SU-DHL-6 (cell line): ENCODE results near the gene TGFA.

Experiments
- H2AFZ ChIP-seq: fragments of 200-600 bp; sonication (generic); 2 replicates; pipeline ENCODE4 v1.6.1; 2014; ENCODE audit warnings: low read depth, mild to moderate bottlenecking, moderate library complexity, mixed read lengths, antibody characterized with exemption, low read length; ENCODE audit not compliant: severe bottlenecking
- H3F3A ChIP-seq: fragments of 200-600 bp; shearing (Covaris generic); 2 replicates; pipeline ENCODE4 v1.6.0; 2016; ENCODE audit warnings: antibody characterized with exemption, mild to moderate bottlenecking; ENCODE audit not compliant: insufficient read depth
- H3K27ac ChIP-seq: fragments of 200-600 bp; sonication (generic); 2 replicates; pipeline ENCODE4 v1.5.1; 2016; ENCODE audit warnings: low read depth, mild to moderate bottlenecking, low read length, moderate library complexity, mixed read lengths
- H3K27me3 ChIP-seq: fragments of 200-600 bp; sonication (generic), shearing (Covaris generic); 2 replicates; pipeline ENCODE4 v1.6.0; 2014; ENCODE audit warnings: mild to moderate bottlenecking, low read length
- H3K36me3 ChIP-seq: fragments of 200-600 bp; sonication (generic); 2 replicates; pipeline ENCODE4 v1.6.1; 2014; ENCODE audit warnings: mild to moderate bottlenecking, low read length, mixed read lengths
- H3K4me2 ChIP-seq: fragments of 300-600, 200-600 bp; shearing (Covaris generic), sonication (generic); 2 replicates; pipeline ENCODE4 v1.6.0; 2014; ENCODE audit warnings: low read length, low read depth, mild to moderate bottlenecking; ENCODE audit not compliant: poor library complexity, severe bottlenecking
- H3K4me3 ChIP-seq: fragments of 200-600 bp; sonication (generic); 2 replicates; pipeline ENCODE4 v1.5.1; 2014; ENCODE audit warnings: antibody characterized with exemption, low read length, mild to moderate bottlenecking, mixed read lengths; ENCODE audit not compliant: insufficient read depth, poor library complexity, severe bottlenecking
- H3K79me2 ChIP-seq: fragments of 200-600 bp; sonication (generic); 2 replicates; pipeline ENCODE4 v1.6.1; 2014; ENCODE audit warnings: mild to moderate bottlenecking, low read length, moderate library complexity; ENCODE audit not compliant: insufficient read depth
- H3K9ac ChIP-seq: fragments of 200-600 bp; sonication (generic); 2 replicates; pipeline ENCODE4 v1.7.0; 2014; ENCODE audit warnings: mild to moderate bottlenecking, low read length
- H3K9me2 ChIP-seq: fragments of 200-600 bp; sonication (generic); replicated peaks from 2 replicates; pipeline ENCODE4 v1.6.1; 2014; ENCODE audit warnings: low read length; ENCODE audit not compliant: insufficient read depth
- H3K9me3 ChIP-seq: fragments of 200-600 bp; sonication (generic); 2 replicates; pipeline ENCODE4 v1.6.1; 2014; ENCODE audit warnings: low read length, mixed read lengths; ENCODE audit not compliant: insufficient read depth
- H4K20me1 ChIP-seq: fragments of 200-600 bp; sonication (generic); 2 replicates; pipeline ENCODE4 v1.6.1; 2014; ENCODE audit warnings: low read depth, mild to moderate bottlenecking, antibody characterized with exemption, low read length, moderate library complexity, mixed read lengths
- CTCF ChIP-seq: fragments of 200-600 bp; sonication (generic); IDR thresholded peaks from one replicate; pipeline ENCODE4 v1.5.1; 2017; ENCODE audit warnings: antibody characterized with exemption, mild to moderate bottlenecking, low read length, moderate library complexity; ENCODE audit not compliant: insufficient read depth, poor library complexity, severe bottlenecking
- EZH2phosphoT487 ChIP-seq: fragments of 200-600 bp; sonication (generic), shearing (Covaris generic); conservative IDR thresholded peaks from 2 replicates; pipeline ENCODE4 v1.6.1; 2018; ENCODE audit warnings: mild to moderate bottlenecking, antibody characterized with exemption, low read length, moderate library complexity, mixed read lengths

The TGFA gene

GRCh38 chr2:70569559-70569958, 15.9 kb upstream of the TGFA start:
- no peak overlapping the region for H3K9ac ChIP-seq
- H3K27ac ChIP-seq = no peak overlapping the region
- no peaks in the 10 kb centered on the region for H3K9me2 ChIP-seq
- H3K79me2 ChIP-seq = no peaks in the 10 kb centered on the region
- H3K27me3 ChIP-seq = no peaks in the 10 kb centered on the region
- H2AFZ ChIP-seq = no peak overlapping the region
- H3K4me2 ChIP-seq = no peak overlapping the region
- no peak overlapping the region for H3K4me3 ChIP-seq
- H4K20me1 ChIP-seq = no peaks in the 10 kb centered on the region
- H3F3A ChIP-seq = no peaks in the 10 kb centered on the region
- no peaks in the 10 kb centered on the region for H3K9me3 ChIP-seq
- H3K36me3 ChIP-seq = no peaks in the 10 kb centered on the region
- TF ChIP-seq CTCF (no peak), EZH2phosphoT487 (no peak)

GRCh38 chr2:70566906-70567305, 13.3 kb upstream of the TGFA start:
- no peak overlapping the region for H3K4me3 ChIP-seq

GRCh38 chr2:70566464-70566863, 12.8 kb upstream of the TGFA start:
- Histone ChIP-seq H3K27ac (no peak overlapping the region), H3K9me3 (no peaks in the 10 kb centered on the region), H3K79me2 (no peaks in the 10 kb centered on the region), H3K4me2 (no peak overlapping the region), H3F3A (no peaks in the 10 kb centered on the region), H3K9me2 (no peaks in the 10 kb centered on the region), H3K4me3 (no peak overlapping the region), H2AFZ (no peak overlapping the region), H4K20me1 (no peaks in the 10 kb centered on the region), H3K36me3 (no peaks in the 10 kb centered on the region), H3K27me3 (no peaks in the 10 kb centered on the region), H3K9ac (no peak overlapping the region)
- TF ChIP-seq CTCF (no peak), EZH2phosphoT487 (no peak)

More at GRCh38 chr2:70566906-70567305, 13.3 kb upstream of the TGFA start:
- Histone ChIP-seq H3K4me2 (no peak overlapping the region), H3K9me2 (no peaks in the 10 kb centered on the region), H3K79me2 (no peaks in the 10 kb centered on the region), H3K9ac (no peak overlapping the region), H3F3A (no peaks in the 10 kb centered on the region), H3K36me3 (no peaks in the 10 kb centered on the region), H3K27me3 (no peaks in the 10 kb centered on the region), H4K20me1 (no peaks in the 10 kb centered on the region), H3K9me3 (no peaks in the 10 kb centered on the region), H3K27ac (no peak overlapping the region), H2AFZ (no peak overlapping the region)
- TF ChIP-seq CTCF (no peak), EZH2phosphoT487 (no peak)
